ENCODE results near the gene CPNE4.

Gene CPNE4

GRCh38 chr3:131658115-131658514 lies 376.7 kb downstream of the CPNE4 start:
- no peak for DNase-seq

DNA sequence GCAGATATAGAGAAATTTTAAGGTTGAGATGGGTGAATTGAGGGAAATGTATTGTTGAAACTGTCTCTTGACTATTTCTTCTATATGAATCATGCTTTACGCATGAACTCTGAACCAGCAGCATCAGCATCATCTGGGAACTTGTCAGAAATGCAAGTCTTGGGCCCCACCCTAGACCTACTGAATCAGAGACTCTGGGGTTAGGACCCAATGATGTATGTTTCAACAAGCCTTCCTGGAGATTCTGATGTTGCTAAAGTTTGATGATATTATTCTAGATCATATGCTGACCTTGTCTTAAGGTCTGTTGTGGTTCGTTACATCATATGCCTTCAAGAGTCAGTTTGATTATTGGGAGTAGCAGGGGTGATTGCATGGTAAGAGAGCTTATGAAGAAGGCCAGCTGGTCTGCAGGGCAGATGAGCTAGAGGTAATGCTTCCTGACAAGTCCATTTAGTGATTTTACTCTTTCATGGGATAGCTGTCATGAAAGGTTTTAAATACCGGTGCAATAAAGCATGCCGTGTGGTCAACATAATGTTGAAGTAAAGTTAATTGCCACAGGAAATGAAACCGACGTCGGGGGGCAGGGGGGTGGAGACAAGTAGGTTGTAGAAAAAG lies 379.6 kb downstream of the CPNE4 start:
- no peak for DNase-seq

DNA sequence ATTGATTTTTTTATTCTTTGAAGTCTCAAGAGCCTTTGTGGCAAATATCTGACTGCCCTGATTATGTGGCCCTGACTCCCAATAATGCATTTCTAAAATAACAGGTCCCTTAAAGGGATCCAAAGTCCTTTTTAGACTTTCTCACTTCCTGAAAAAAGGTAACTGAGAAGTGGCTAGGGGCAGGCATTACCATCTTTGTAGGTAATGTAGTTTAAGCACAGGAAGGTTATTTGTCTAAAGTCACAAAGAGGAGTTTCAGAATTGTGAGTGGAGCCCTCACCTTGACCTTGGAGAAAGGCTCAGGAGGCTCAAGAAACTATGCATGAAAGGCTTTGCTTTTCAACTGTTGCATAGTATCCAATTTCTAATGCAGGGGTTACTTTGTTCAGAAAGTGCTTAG lies 389.2 kb downstream of the CPNE4 start:
- no peak for DNase-seq

GRCh38 chr3:131636266-131636775 lies 398.5 kb downstream of the CPNE4 start:
- no peak for DNase-seq

DNA sequence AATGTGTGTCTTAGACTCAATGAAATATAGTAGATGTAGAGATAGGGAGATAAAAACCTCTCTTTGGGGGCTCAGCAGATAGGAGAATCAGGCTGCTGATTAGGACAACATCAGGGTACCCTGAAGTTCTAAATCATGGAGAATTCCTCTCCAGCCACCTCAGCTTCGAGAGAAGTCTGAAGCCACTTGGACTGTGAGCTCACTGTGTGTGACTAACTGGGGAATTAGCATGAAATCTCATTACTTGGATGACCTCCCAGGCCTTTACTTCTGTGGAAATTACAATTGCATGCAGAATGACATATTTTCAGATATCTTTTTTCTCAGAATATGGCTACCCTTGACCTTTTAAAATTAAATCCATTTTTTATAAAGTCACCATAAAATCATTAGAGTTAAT lies 404.0 kb downstream of the CPNE4 start:
- no peak for DNase-seq

DNA sequence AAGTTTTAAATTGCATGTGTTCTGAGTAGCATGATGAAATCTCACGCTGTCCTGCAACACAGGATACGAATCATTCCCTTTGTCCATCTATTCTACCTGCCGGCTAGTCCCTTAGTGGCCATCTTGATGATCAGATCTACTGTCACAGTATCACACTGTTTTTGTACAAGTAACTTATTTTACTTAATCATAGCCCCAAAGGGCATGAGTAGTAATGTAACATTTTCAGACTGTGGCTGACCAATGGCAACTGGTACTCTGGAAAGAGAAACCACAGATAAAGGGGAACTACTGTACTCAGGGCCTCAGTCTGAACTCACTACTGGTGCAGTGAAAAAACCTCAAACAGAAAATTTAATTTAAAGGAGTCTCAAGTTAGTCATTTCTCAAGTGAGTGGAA lies 404.7 kb downstream of the CPNE4 start:
- DNase-seq = no peak

- no peak for DNase-seq
These were observed 411.4 kb downstream of the CPNE4 start for GRCh38 chr3:131623431-131623830.

GRCh38 chr3:131622726-131623125 lies 412.1 kb downstream of the CPNE4 start:
- no peak for DNase-seq

DNA sequence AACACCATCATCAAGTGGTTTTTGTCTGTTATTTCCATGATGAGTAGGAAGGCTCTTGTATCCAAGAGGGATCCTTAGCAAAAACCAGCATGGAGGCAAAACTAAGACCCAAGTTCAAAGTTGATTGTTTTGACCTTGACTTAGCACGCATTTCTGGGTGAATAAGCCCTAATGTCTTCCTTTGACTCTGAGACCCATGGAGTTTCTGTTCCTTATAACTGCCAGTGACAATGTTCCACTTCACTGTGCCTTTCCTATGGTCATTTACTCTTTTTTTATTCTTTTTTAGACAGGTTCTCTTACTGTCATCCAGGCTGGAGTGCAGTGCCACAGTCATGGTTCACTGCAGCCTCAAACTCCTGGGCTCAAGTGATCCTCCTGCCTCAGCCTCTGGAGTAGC lies 413.8 kb downstream of the CPNE4 start:
- no peak for DNase-seq

DNA sequence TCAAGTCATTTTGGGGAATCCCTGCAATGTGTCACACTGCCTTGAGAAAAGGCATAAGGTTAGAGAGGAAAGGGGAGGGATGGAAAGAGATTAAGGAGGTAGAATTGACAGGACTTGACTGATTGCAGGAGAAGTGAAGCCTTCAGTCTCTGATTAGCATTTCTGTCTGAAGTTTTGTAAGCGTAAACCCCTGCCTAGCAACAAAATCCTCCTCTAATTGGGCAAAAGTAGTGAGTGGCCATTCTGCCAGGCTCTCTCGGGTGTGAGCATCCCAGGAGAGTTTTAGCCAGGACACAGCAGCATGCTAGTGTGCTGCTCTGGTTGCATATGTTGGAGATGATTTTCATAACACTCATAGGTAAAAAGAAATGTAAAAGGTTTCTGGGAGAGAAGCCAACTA lies 415.0 kb downstream of the CPNE4 start:
- DNase-seq = no peak

- no peak for DNase-seq
These were observed 418.1 kb downstream of the CPNE4 start for GRCh38 chr3:131616719-131617118.

DNA sequence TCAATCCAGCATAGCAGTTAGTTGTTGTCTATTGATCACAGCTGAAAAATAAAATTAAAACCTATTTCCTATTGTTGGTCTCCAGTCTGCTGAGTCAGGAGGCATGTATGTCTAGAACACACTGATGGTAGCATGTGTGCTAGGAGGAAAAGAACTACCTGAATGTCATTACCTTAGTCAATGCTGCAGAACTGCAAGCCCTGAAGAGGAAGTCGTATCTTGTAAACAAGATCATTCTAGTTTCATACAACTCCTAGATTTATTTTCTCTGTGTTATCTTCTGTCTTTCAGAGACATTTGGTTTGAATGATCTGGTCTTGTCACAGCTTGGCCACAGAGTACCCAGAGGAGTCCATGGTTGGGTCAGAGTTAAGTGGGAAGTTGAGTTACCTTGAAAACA lies 422.1 kb downstream of the CPNE4 start:
- DNase-seq = no peak

- no peak for DNase-seq
These were observed 424.6 kb downstream of the CPNE4 start for GRCh38 chr3:131610174-131610573.

DNA sequence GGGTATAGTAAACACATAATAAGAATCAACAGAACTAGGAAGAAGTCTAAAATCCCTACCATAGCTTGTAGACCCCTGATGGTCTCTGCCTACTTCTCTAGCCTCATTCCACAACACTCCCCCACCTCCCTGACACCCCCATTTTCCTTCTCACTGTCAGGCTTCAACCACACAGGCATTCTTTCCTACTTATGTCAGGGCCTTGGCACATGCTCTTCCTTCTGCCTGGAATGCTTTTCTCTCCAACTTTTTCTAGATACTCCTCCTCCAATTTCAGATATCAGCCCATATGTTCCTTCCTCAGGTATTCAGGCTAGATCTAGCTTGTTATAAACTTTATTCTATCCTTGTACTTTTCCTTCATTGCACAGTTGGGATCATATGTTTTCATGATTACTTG lies 426.1 kb downstream of the CPNE4 start:
- no peak for DNase-seq

- DNase-seq = no peak
These were observed 426.5 kb downstream of the CPNE4 start for GRCh38 chr3:131608296-131608695.

- no peak for DNase-seq
These were observed 428.9 kb downstream of the CPNE4 start for GRCh38 chr3:131605916-131606315.

DNA sequence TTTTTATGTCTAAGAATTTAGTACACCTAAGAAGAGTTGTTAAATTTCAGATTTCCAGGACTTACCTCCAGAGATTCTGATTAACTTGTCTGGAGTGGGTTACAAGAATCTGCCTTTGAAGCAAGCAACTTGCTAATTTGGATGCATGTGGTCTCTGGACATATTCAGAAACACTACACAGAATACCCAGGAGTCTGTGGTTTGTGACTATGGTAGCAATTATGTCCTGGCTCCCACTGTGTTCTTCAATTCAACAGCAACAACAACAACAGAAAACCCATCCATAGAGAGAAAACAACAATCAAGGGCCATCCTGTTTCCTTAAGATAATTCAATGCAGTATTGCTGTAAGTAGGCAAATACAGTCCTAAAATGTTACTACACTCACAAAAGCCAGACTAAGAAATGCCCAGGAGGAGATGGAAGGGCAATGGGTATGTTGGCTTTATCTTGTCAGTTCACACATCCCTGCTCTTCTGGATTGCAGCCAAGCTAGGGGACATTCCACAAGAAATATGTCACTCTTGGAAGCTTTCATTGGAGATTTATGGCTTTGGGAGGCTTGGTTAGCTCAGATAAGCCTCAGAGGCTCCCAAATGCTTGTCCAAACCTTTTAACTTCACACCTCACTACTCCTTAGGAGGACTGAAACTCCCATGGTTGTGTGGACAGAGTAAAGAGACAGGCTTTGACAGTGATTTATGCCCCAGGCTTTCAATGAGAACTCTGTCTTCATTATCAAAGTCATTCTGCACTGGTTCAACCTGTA lies 432.6 kb downstream of the CPNE4 start:
- no peak for DNase-seq

DNA sequence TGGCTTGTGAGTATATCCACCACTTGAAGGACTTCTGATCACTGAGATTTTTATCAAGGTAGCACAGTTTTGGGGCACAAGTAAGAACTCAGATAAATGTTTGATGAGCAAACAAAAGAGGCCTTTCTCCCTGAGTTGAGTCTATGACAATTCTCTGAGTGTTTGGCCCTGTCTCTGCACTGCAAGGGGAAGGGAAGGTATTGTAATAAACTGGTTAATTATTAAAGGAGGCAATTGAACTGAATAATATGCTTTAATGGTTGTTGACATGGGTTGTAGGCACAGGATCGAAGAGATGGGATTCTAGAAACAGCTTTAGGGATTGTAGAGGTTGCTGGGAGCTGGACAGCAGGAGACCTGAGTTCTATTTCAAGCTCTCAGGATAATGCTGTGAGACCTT lies 437.0 kb downstream of the CPNE4 start:
- DNase-seq = no peak

DNA sequence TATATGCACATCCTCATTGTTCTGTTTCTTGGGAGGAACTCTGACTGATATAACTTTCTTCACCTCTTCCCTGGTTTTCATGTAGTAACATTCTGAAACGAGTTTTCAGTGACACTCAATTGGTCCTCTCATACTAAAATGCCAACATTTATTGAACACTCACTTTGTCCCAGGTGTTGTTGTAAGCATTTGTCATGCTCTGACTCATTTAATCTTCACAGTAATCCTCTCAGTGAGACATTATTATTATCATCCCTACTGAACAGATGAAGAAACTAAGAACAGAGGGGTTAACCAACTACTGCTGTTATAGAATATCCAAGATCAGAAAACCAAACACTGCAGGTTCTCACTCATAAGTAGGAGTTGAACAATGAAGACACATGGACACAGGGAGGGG lies 437.9 kb downstream of the CPNE4 start:
- no peak for DNase-seq

- no peak for DNase-seq
These were observed 443.3 kb downstream of the CPNE4 start for GRCh38 chr3:131591394-131592014.

- no peak for DNase-seq
These were observed 448.5 kb downstream of the CPNE4 start for GRCh38 chr3:131586277-131586676.

- DNase-seq = no peak
These were observed 452.4 kb downstream of the CPNE4 start for GRCh38 chr3:131582438-131582837.

- no peak for DNase-seq
These were observed 466.4 kb downstream of the CPNE4 start for GRCh38 chr3:131568460-131568859.

DNA sequence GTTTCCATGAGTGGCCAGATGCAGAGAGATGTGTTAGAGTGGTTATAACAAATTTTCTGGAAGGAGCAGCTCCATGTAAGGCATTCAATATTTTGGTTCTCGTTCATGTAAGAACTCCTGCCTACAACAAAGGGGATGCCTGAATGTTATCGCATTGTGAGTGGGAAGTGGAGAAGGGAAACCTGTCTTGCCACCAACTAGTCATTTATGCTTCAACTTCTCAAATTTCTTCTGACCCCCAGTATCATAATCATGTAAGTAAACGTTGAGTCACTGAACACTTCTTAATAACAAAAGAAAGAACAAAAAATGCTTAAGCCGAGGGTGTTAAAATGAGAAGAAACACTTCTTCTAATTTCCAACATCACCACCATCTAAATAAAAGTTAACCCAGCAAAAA lies 470.0 kb downstream of the CPNE4 start:
- no peak for DNase-seq

All from CD4-positive, alpha-beta T cell treated with Interleukin-17A for 1 hour (primary cell).